Measurements from ENCODE around the gene OR5AS1.

- TF ChIP-seq ELK4 (IDR thresholded peaks at IDR 0.05; ENCODE audit: borderline replicate concordance, low read depth, low read length), result no peak
- TF ChIP-seq ZSCAN5A (tag by site-specific recombination; IDR thresholded peaks at IDR 0.05), result no peak
- TF ChIP-seq CTCF (tag by site-specific recombination; IDR thresholded peaks at IDR 0.05), result no peak
- no peak for TF ChIP-seq REST (tag by site-specific recombination; IDR thresholded peaks at IDR 0.05)
- no peak for TF ChIP-seq ZNF626 (tag by site-specific recombination; IDR thresholded peaks at IDR 0.05)
- no peak for TF ChIP-seq KLF9 (tag by site-specific recombination; IDR thresholded peaks at IDR 0.05; ENCODE audit: low read depth)
- TF ChIP-seq ZNF174 (tag by site-specific recombination; IDR thresholded peaks at IDR 0.05), result no peak
- TF ChIP-seq ZSCAN4 (tag by site-specific recombination; IDR thresholded peaks at IDR 0.05), result no peak
- TF ChIP-seq ZNF114 (tag by site-specific recombination; IDR thresholded peaks at IDR 0.05), result no peak
- TF ChIP-seq TCF7L2 (IDR thresholded peaks at IDR 0.05; ENCODE audit: borderline replicate concordance, low read depth, low read length), result no peak
- TF ChIP-seq ZNF23 (tag by site-specific recombination; IDR thresholded peaks at IDR 0.05; ENCODE audit: borderline replicate concordance), result no peak
These were observed 18.1 kb downstream of the OR5AS1 start for GRCh38 chr11:56045538-56045937.

All from HEK293 (cell line).